GM21723 (cell line): ENCODE data around the gene CYFIP2.

Source experiments
- ATAC-seq: cut with Tn5 transposase; IDR thresholded peaks from one replicate; pipeline ENCODE4 v1.9.1; 2021; ENCODE audit warnings: mild to moderate bottlenecking, moderate library complexity; ENCODE audit not compliant: unreplicated experiment

Gene CYFIP2

GRCh38 chr5:157285310-157286035 lies 19.6 kb downstream of the CYFIP2 start:
- no peak for ATAC-seq

- ATAC-seq, result no peak
Measured at GRCh38 chr5:157286761-157287211, 20.9 kb downstream of the CYFIP2 start.

- no peak for ATAC-seq
Measured at GRCh38 chr5:157288405-157289163, 22.7 kb downstream of the CYFIP2 start.

- ATAC-seq, result no peak
Measured at GRCh38 chr5:157289164-157289819, 23.4 kb downstream of the CYFIP2 start.

GRCh38 chr5:157290156-157290980 lies 24.4 kb downstream of the CYFIP2 start:
- peak; percentile 11 for ATAC-seq

GRCh38 chr5:157290981-157291711 lies 25.2 kb downstream of the CYFIP2 start:
- ATAC-seq, result peak; percentile 93

GRCh38 chr5:157292599-157292998 lies 26.7 kb downstream of the CYFIP2 start:
- no peak for ATAC-seq

GRCh38 chr5:157294407-157295091 lies 28.6 kb downstream of the CYFIP2 start:
- ATAC-seq, result no peak

GRCh38 chr5:157295247-157295646 lies 29.3 kb downstream of the CYFIP2 start:
- no peak for ATAC-seq

GRCh38 chr5:157300564-157300963 lies 34.6 kb downstream of the CYFIP2 start:
- no peak for ATAC-seq

- no peak for ATAC-seq
Measured at GRCh38 chr5:157301066-157301465, 35.1 kb downstream of the CYFIP2 start.

- no peak for ATAC-seq
Measured at GRCh38 chr5:157303023-157303422, 37.1 kb downstream of the CYFIP2 start.

GRCh38 chr5:157303667-157304327 lies 37.9 kb downstream of the CYFIP2 start:
- no peak for ATAC-seq

- no peak for ATAC-seq
Measured at GRCh38 chr5:157306081-157306480, 40.2 kb downstream of the CYFIP2 start.

- no peak for ATAC-seq
Measured at GRCh38 chr5:157306692-157307471, 41.0 kb downstream of the CYFIP2 start.

- no peak for ATAC-seq
Measured at GRCh38 chr5:157308836-157309465, 43.0 kb downstream of the CYFIP2 start.

- no peak for ATAC-seq
Measured at GRCh38 chr5:157309796-157310195, 43.9 kb downstream of the CYFIP2 start.

- ATAC-seq, result no peak
Measured at GRCh38 chr5:157311595-157311994, 45.7 kb downstream of the CYFIP2 start.
